ENCODE data around the gene HRH2. TPM values are rescaled to one million over a fixed set of nuclear protein-coding genes. Genes with fewer than 3 reads are reported as not detected.

HRH2 gene
- total RNA-seq, 6 donors from 2014 or later: 3.8 to 16.8 (median 7.8) TPM

- no peaks in the 10 kb centered on the region for H3K9me3 ChIP-seq
- H3K36me3 ChIP-seq: no peaks in the 10 kb centered on the region
- WGBS, 2 donors: 79 to 87% methylated on average over 11 of the region's 11 CpGs
- TF ChIP-seq, protein P1, sequence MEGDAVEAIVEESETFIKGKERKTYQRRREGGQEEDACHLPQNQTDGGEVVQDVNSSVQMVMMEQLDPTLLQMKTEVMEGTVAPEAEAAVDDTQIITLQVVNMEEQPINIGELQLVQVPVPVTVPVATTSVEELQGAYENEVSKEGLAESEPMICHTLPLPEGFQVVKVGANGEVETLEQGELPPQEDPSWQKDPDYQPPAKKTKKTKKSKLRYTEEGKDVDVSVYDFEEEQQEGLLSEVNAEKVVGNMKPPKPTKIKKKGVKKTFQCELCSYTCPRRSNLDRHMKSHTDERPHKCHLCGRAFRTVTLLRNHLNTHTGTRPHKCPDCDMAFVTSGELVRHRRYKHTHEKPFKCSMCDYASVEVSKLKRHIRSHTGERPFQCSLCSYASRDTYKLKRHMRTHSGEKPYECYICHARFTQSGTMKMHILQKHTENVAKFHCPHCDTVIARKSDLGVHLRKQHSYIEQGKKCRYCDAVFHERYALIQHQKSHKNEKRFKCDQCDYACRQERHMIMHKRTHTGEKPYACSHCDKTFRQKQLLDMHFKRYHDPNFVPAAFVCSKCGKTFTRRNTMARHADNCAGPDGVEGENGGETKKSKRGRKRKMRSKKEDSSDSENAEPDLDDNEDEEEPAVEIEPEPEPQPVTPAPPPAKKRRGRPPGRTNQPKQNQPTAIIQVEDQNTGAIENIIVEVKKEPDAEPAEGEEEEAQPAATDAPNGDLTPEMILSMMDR (IDR thresholded peaks at IDR 0.05): no peak
- TF ChIP-seq POLR2A (IDR thresholded peaks at IDR 0.05): no peak
- TF ChIP-seq POLR2AphosphoS5 (IDR thresholded peaks at IDR 0.05): no peak
- H3K27ac ChIP-seq: no peak overlapping the region
- H3K27me3 ChIP-seq: no peaks in the 10 kb centered on the region
- H3K4me3 ChIP-seq: no peak overlapping the region
- peaks cover 0 to 16% (median 10%) of the 10 kb centered on the region in 4 donors for H3K4me1 ChIP-seq
- no peak for ATAC-seq (ENCODE audit: low FRiP score in 2 of 2)
- DNase-seq: no peak
Measured at GRCh38 chr5:175664723-175665122, 6.9 kb downstream of the HRH2 start.

DNA sequence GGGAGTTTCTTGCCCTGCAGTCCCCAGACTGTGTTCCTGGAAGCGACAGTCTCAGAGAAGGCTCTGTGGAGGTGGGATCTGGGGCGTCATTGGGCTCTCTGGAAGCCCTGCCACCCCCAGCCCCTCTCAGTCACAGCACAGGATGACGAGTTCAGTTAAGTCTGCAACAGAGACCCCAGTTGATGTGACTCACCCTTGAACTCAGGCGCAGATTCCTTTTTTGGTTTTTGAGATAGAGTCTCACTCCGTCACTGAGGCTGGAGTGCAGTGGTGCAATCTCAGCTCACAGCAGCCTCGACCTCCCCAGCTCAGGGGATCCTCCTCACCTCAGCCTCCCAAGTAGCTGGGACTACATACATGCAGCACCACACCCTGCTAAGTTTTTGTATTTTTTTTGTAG lies 8.3 kb downstream of the HRH2 start:
- ATAC-seq (ENCODE audit: low FRiP score in 2 of 2) (no peak), DNase-seq (no peak)
- Histone ChIP-seq H3K4me3 (no peak overlapping the region), H3K27me3 (no peaks in the 10 kb centered on the region), H3K9me3 (no peaks in the 10 kb centered on the region), H3K4me1 (peaks cover 0 to 21% (median 12%) of the 10 kb centered on the region in 4 donors), H3K36me3 (no peaks in the 10 kb centered on the region), H3K27ac (no peak overlapping the region)
- TF ChIP-seq, protein P1 (IDR thresholded peaks at IDR 0.05): no peak
- TF ChIP-seq POLR2A (IDR thresholded peaks at IDR 0.05): no peak
- no peak for TF ChIP-seq POLR2AphosphoS5 (IDR thresholded peaks at IDR 0.05)
- no peak for TF ChIP-seq EP300 (IDR thresholded peaks at IDR 0.05)
- 83 to 93% methylated on average over 2 to 6 of the region's 6 CpGs for WGBS, 2 donors

DNA sequence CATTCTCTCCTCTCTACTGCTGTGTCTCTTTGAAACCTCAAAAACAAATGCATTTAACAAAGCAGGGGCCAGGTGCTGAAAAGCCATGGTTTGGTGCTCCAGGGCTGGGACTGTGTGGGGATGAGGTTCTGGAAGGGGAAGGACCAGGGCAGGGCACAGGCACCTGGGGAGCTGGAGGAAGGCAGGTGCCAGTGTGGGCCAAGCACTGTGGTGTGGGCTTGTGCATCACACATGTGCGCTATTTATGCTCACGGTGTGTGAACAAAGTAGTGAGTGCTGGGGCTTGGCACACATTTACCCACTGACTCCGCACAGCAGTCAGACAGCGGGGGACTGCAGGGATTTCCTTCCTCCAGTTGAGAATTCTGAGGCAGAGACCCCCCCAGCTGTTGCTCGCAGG lies 10.1 kb downstream of the HRH2 start:
- DNase-seq (no peak), ATAC-seq (ENCODE audit: low FRiP score in 2 of 2) (no peak)
- TF ChIP-seq, protein P1 (IDR thresholded peaks at IDR 0.05): no peak
- no peak for TF ChIP-seq POLR2A (IDR thresholded peaks at IDR 0.05)
- no peak for TF ChIP-seq EP300 (IDR thresholded peaks at IDR 0.05)
- no peak for TF ChIP-seq POLR2AphosphoS5 (IDR thresholded peaks at IDR 0.05)
- Histone ChIP-seq H3K9me3 (no peaks in the 10 kb centered on the region), H3K27ac (no peak overlapping the region), H3K27me3 (no peaks in the 10 kb centered on the region), H3K4me1 (peaks cover 0 to 18% (median 13%) of the 10 kb centered on the region in 4 donors), H3K4me3 (no peak overlapping the region), H3K36me3 (no peaks in the 10 kb centered on the region)
- WGBS, 2 donors: 79 to 87% methylated on average over 4 to 5 of the region's 5 CpGs

DNA sequence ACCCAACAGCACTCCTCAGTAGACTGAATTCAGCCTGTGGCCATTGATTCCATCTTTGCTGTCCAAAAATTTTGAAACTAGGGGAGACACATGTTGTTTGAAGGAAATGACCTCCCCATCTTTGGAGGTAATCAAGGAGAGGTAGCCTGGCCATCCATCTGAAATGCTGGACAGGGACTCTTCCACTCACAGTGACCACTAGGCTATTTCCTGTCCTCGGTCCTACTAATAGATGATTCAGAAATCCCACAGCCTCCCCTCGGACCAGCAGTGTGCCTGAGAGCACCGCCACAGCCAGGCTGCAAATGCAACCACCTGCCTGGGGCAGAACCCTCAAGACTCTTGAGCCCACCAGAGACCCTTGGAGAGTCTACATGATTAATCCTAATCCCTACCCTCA lies 12.5 kb downstream of the HRH2 start:
- peak overlapping the region in 3 of 4 donors; percentile 12 to 61 (median 58) for H3K27ac ChIP-seq
- ATAC-seq (ENCODE audit: low FRiP score in 2 of 2) (no peak), DNase-seq (no peak)
- H3K4me1 ChIP-seq: peaks cover 0 to 7% (median 5%) of the 10 kb centered on the region in 4 donors
- H3K27me3 ChIP-seq: no peaks in the 10 kb centered on the region
- H3K36me3 ChIP-seq: no peaks in the 10 kb centered on the region
- 80% methylated on average over 1 to 3 of the region's 3 CpGs for WGBS, 2 donors
- H3K9me3 ChIP-seq: no peaks in the 10 kb centered on the region
- no peak overlapping the region for H3K4me3 ChIP-seq
- TF ChIP-seq EP300 (IDR thresholded peaks at IDR 0.05): no peak
- TF ChIP-seq POLR2A (IDR thresholded peaks at IDR 0.05): no peak
- no peak for TF ChIP-seq POLR2AphosphoS5 (IDR thresholded peaks at IDR 0.05)

- Histone ChIP-seq H3K27ac (peak overlapping the region in 3 of 4 donors; percentile 12 to 61 (median 58)), H3K36me3 (no peaks in the 10 kb centered on the region), H3K27me3 (no peaks in the 10 kb centered on the region), H3K4me3 (no peak overlapping the region), H3K9me3 (no peaks in the 10 kb centered on the region), H3K4me1 (peaks cover 0 to 7% (median 5%) of the 10 kb centered on the region in 4 donors)
- TF ChIP-seq POLR2AphosphoS5 (IDR thresholded peaks at IDR 0.05) (peak in 1 of 2 donors; percentile 33), EP300 (IDR thresholded peaks at IDR 0.05) (no peak)
- ATAC-seq (ENCODE audit: low FRiP score in 2 of 2) (peak in 1 of 2 donors; percentile 35), DNase-seq (peak in 1 of 2 donors; percentile 61)
- 20 to 31% methylated on average over 4 of the region's 4 CpGs for WGBS, 2 donors
Measured at GRCh38 chr5:175671013-175671412, 13.1 kb downstream of the HRH2 start.

- H3K27ac ChIP-seq: peak overlapping the region; percentile 7 to 52 (median 30)
- 69 to 72% methylated on average over 12 of the region's 12 CpGs for WGBS, 2 donors
- H3K9me3 ChIP-seq: no peaks in the 10 kb centered on the region
- H3K4me1 ChIP-seq: peaks cover 0 to 7% (median 5%) of the 10 kb centered on the region in 4 donors
- H3K36me3 ChIP-seq: no peaks in the 10 kb centered on the region
- DNase-seq: no peak
- no peak for TF ChIP-seq EP300 (IDR thresholded peaks at IDR 0.05)
- TF ChIP-seq, protein P1 (IDR thresholded peaks at IDR 0.05): no peak
- no peak for TF ChIP-seq POLR2A (IDR thresholded peaks at IDR 0.05)
- no peak for TF ChIP-seq POLR2AphosphoS5 (IDR thresholded peaks at IDR 0.05)
- no peak for ATAC-seq (ENCODE audit: low FRiP score in 2 of 2)
- H3K4me3 ChIP-seq: no peak overlapping the region
- H3K27me3 ChIP-seq: no peaks in the 10 kb centered on the region
Measured at GRCh38 chr5:175672976-175673648, 15.2 kb downstream of the HRH2 start.
